ENCODE measurements around the gene PPM1N.
A peak's percentile ranks its signal among the peaks of the same experiment; 100 is the strongest.

The PPM1N gene
- 0.54 to 4.6 (median 1.4) reads per million in 17 experiments for total RNA-seq

GRCh38 chr19:45498411-45499195 is at the start of gene PPM1N:
TSS of gene PPM1N (plus strand) at chr19:45498443. CDS start at chr19:45498473, 30 bp downstream.
- peak in 2 of 4 experiments; percentile 55 to 61 for DNase-seq

- DNase-seq, result no peak
These were observed 49.4 kb upstream of the PPM1N start for GRCh38 chr19:45448887-45449299.

- no peak for DNase-seq
These were observed 48.3 kb upstream of the PPM1N start for GRCh38 chr19:45450012-45450333.

- DNase-seq, result peak in 1 of 4 experiments; percentile 42
These were observed 47.0 kb upstream of the PPM1N start for GRCh38 chr19:45451131-45451849.

GRCh38 chr19:45451850-45452387 is 46.3 kb upstream of the PPM1N start:
- no peak for DNase-seq

- peak; percentile 96 to 99 (median 96) for DNase-seq
These were observed 42.3 kb upstream of the PPM1N start for GRCh38 chr19:45455707-45456499.

GRCh38 chr19:45456500-45456815 is 41.8 kb upstream of the PPM1N start:
- DNase-seq, result no peak

GRCh38 chr19:45457776-45458175 is 40.5 kb upstream of the PPM1N start:
- no peak for DNase-seq

GRCh38 chr19:45460807-45461347 is 37.4 kb upstream of the PPM1N start:
- no peak for DNase-seq

- no peak for DNase-seq
These were observed 36.1 kb upstream of the PPM1N start for GRCh38 chr19:45462174-45462573.

GRCh38 chr19:45463241-45463640 is 35.0 kb upstream of the PPM1N start:
- DNase-seq, result no peak

- DNase-seq, result no peak
These were observed 34.0 kb upstream of the PPM1N start for GRCh38 chr19:45464274-45464673.

- no peak for DNase-seq
These were observed 33.3 kb upstream of the PPM1N start for GRCh38 chr19:45464852-45465441.

- peak in 1 of 4 experiments; percentile 35 for DNase-seq
These were observed 31.2 kb upstream of the PPM1N start for GRCh38 chr19:45467115-45467455.

- DNase-seq, result peak; percentile 96 to 99 (median 98)
These were observed 30.6 kb upstream of the PPM1N start, which contains the start of gene FOSB for GRCh38 chr19:45467456-45468158. TSS of gene FOSB (plus strand) at chr19:45467996. CDS start at chr19:45468587, 591 bp downstream.

GRCh38 chr19:45468159-45468651 is 30.0 kb upstream of the PPM1N start:
- DNase-seq, result peak in 3 of 4 experiments; percentile 41 to 72 (median 43)

- peak in 1 of 4 experiments; percentile 44 for DNase-seq
These were observed 29.5 kb upstream of the PPM1N start for GRCh38 chr19:45468803-45469131.

- DNase-seq, result peak; percentile 96 to 99 (median 98)
These were observed 28.9 kb upstream of the PPM1N start for GRCh38 chr19:45469132-45469944.

- peak; percentile 53 to 82 (median 66) for DNase-seq
These were observed 28.1 kb upstream of the PPM1N start for GRCh38 chr19:45469945-45470761.

GRCh38 chr19:45470762-45471081 is 27.5 kb upstream of the PPM1N start:
- DNase-seq, result no peak

All from suppressor macrophage (primary cell).